Renal pelvis (tissue), 12 donors: ENCODE data around the gene SLC25A48. TPM values are rescaled to one million over a fixed set of nuclear protein-coding genes. Genes with fewer than 3 reads are reported as not detected.

Experiments
- DNase-seq: peaks from one replicate; pipeline ENCODE4 v3.0.0-alpha.2; 2013
- long read RNA-seq, 16 experiments: transcript quantifications; one replicate each; lab custom pipeline, GENCODE V29; 2026
- polyA plus RNA-seq, 3 donors: library from polyadenylated mRNA; unstranded; fragments of 120-200 nt; gene quantifications; one replicate each; pipeline ENCODE4 v1.2.1, GENCODE V29; 2013; ENCODE audit not compliant: insufficient read length in 3 of 3

Gene SLC25A48
- 1 to 10 TPM; 3.0 to 5.4 (median 3.5) TPM for polyA plus RNA-seq
- long read RNA-seq, donor 1, partial matches to known transcripts, result 0 of 1 reads
- long read RNA-seq, donor 1, other reads (novel, unspliced or antisense), result 0 of 1 reads
- long read RNA-seq, donor 2, partial matches to known transcripts, result 0 of 1 reads
- long read RNA-seq, donor 2, other reads (novel, unspliced or antisense), result 0 of 1 reads
- long read RNA-seq, donor 3, result 0 reads
- long read RNA-seq, donor 4, partial matches to known transcripts, result 0 of 3 reads
- long read RNA-seq, donor 4, other reads (novel, unspliced or antisense), result 0 of 3 reads
- long read RNA-seq, donor 5, result 0 reads
- long read RNA-seq, donor 6, partial matches to known transcripts, result 0 of 2 reads
- long read RNA-seq, donor 6, other reads (novel, unspliced or antisense), result 0 of 2 reads
- long read RNA-seq, donor 7, result 0 reads
- long read RNA-seq, donor 8, result 0 reads
- long read RNA-seq, donor 9, partial matches to known transcripts, result 0 of 3 reads
- long read RNA-seq, donor 9, other reads (novel, unspliced or antisense), result 0 of 3 reads
- long read RNA-seq, donor 10, result 0 reads
- long read RNA-seq, donor 11, partial matches to known transcripts, result 0 of 1 reads
- long read RNA-seq, donor 11, other reads (novel, unspliced or antisense), result 0 of 1 reads
- long read RNA-seq, donor 12, partial matches to known transcripts, result 0 of 1 reads
- long read RNA-seq, donor 12, other reads (novel, unspliced or antisense), result 0 of 1 reads
- long read RNA-seq, donor 13, result 0 reads
- long read RNA-seq, donor 14, partial matches to known transcripts, result 0 of 1 reads
- long read RNA-seq, donor 14, other reads (novel, unspliced or antisense), result 0 of 1 reads
- long read RNA-seq, donor 15, partial matches to known transcripts, result 0 of 1 reads
- long read RNA-seq, donor 15, other reads (novel, unspliced or antisense), result 0 of 1 reads
- long read RNA-seq, donor 16, result 0 reads

- peak; percentile 68 for DNase-seq
Observed at GRCh38 chr5:135834639-135835529, at the start of gene SLC25A48. TSS of gene SLC25A48 (plus strand) at chr5:135834663. CDS start at chr5:135834848, 185 bp downstream.

- DNase-seq, result no peak
Observed at GRCh38 chr5:135800656-135801055, 33.8 kb upstream of the SLC25A48 start.

GRCh38 chr5:135810188-135810943, 24.1 kb upstream of the SLC25A48 start:
- no peak for DNase-seq

- no peak for DNase-seq
Observed at GRCh38 chr5:135811007-135811406, 23.5 kb upstream of the SLC25A48 start.

GRCh38 chr5:135813758-135814157, 20.7 kb upstream of the SLC25A48 start:
- DNase-seq, result no peak

- DNase-seq, result no peak
Observed at GRCh38 chr5:135814316-135814715, 20.1 kb upstream of the SLC25A48 start.

GRCh38 chr5:135814812-135815211, 19.7 kb upstream of the SLC25A48 start:
- DNase-seq, result no peak

- DNase-seq, result no peak
Observed at GRCh38 chr5:135821061-135821801, 13.2 kb upstream of the SLC25A48 start.

- no peak for DNase-seq
Observed at GRCh38 chr5:135821802-135822201, 12.7 kb upstream of the SLC25A48 start.

- no peak for DNase-seq
Observed at GRCh38 chr5:135822286-135822685, 12.2 kb upstream of the SLC25A48 start.

GRCh38 chr5:135822959-135823358, 11.5 kb upstream of the SLC25A48 start:
- DNase-seq, result no peak

GRCh38 chr5:135823881-135824280, 10.6 kb upstream of the SLC25A48 start:
- no peak for DNase-seq

GRCh38 chr5:135824541-135825041, 9.9 kb upstream of the SLC25A48 start:
- no peak for DNase-seq

- DNase-seq, result no peak
Observed at GRCh38 chr5:135825373-135826220, 8.9 kb upstream of the SLC25A48 start.

- DNase-seq, result no peak
Observed at GRCh38 chr5:135826221-135826525, 8.3 kb upstream of the SLC25A48 start.

GRCh38 chr5:135826994-135827671, 7.3 kb upstream of the SLC25A48 start:
- no peak for DNase-seq

- DNase-seq, result no peak
Observed at GRCh38 chr5:135827965-135828781, 6.3 kb upstream of the SLC25A48 start.

- DNase-seq, result no peak
Observed at GRCh38 chr5:135828782-135829127, 5.7 kb upstream of the SLC25A48 start.
